Measurements from ENCODE around the gene ERICH6.

ERICH6 gene

GRCh38 chr3:150736903-150737832 is 33.4 kb upstream of the ERICH6 start:
- DNase-seq: no peak

DNA sequence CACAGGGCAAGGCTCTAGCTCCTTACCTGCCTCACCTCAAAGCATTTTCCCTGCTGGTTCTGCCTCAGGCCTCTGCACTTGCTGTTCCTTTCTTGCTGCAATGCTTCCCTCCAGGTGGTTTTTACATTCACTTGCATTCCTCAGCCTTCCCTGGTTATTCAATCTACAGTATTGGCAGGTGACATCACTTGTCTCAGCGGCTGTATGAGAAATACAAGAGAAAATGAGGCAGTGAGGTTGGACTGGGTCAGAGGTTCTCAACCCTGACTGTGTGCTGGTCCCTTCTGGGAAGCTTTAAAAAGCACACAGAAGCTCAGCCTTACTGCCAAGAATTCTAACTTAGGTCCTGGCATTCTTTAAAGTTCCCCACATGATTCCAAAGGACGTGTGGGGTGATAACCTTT is 32.6 kb upstream of the ERICH6 start:
- DNase-seq: no peak

GRCh38 chr3:150734795-150735119 is 31.0 kb upstream of the ERICH6 start:
- no peak for DNase-seq

DNA sequence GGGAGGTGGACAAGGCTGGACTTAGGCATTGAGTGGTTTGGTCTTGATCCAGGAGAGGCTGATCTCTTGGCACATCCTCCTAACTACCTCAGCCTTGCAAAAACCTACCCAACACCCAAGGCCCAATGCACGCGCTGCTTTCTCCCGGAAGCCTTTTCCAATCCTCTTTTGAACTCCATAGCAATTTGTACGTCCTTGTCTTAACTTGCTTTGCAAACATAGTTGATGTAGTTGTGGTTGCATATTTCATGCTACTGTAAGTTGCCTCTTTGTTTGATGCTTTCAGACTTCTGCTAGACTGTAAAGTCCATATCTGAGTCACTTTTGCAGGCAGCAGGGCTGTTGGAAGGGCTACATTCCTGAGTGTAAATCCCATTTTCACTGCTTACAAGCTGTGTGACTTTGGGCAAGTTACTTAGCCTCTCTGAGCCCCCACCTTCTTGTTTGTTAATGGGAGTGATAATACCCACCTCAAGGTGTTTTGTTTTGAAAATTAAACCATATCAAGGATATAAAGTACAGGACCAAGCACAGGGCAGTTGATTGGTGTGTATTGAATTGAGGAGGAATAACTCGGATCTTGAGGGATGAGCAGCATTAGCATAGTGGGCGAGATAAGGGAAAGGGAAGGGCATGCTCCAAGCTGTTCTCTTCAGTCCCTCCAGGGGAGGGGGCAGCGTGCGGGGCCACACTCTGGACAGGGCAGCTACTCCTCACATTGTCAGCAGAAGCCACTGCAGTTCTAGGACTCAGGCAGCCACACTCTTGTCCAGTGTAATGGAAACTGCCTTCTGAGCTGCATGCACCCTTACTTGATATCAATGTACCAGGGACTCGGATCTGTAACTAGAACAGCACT is 30.4 kb upstream of the ERICH6 start:
- no peak for DNase-seq

GRCh38 chr3:150733373-150733935 is 29.7 kb upstream of the ERICH6 start:
- no peak for DNase-seq

- DNase-seq: no peak
These were observed 26.1 kb upstream of the ERICH6 start for GRCh38 chr3:150729682-150730360.

GRCh38 chr3:150727653-150728502 is 24.2 kb upstream of the ERICH6 start:
- DNase-seq: no peak

DNA sequence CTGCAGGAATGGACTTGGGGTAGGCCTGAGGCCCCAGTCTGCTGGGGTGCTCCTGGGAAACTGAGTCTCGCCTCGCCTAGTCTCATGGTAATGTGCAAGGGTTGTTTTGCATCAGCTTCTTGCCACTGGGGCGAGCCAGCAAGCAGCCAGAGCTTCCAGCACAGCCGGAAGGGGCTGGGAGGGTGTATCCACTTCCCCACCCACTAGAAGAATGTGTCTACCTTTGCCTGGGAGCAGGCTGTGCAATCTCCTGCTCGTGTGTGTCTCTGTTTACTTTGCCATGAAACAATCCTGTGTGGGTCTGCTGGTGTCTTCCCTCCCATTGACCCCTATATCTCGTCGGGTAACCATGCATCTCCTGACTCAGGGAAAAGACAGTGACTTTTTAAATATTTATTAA is 21.8 kb upstream of the ERICH6 start:
- DNase-seq: no peak

DNA sequence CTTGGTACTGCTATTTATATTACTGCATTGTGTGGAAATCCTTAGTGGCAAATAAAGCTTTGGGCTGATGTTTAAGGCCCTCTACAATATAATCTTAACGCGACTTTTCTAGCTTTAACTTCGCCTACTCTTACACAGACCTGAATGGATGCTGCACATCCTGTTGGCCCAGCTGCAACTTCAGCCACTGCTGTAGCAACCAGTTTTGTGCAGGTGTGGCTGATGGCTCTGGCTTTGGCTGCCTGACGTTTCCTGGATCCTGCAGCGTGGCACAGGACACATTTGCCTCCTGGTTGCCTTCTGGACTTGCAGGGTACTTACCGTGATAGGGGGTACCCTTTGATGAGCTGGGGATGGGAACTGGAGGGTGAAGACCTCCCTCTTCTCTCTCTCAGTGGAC is 20.2 kb upstream of the ERICH6 start:
- no peak for DNase-seq

DNA sequence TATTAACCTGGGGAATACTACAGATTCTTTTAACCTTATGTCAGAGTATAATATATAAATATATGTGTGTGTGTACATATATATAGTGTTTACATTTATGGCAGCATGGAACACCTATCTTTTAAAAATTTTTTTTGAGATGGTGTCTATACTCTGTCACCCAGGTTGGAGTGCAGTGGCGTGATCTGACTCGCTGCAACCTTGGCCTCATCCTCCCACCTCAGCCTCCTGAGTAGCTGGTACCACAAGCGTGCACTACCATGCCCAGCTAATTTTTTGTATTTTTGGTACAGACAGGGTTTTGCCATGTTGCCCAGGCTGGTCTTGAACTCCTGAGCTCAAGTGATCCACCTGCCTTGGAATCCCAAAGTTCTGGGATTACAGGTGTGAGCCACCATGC is 18.5 kb upstream of the ERICH6 start:
- no peak for DNase-seq

DNA sequence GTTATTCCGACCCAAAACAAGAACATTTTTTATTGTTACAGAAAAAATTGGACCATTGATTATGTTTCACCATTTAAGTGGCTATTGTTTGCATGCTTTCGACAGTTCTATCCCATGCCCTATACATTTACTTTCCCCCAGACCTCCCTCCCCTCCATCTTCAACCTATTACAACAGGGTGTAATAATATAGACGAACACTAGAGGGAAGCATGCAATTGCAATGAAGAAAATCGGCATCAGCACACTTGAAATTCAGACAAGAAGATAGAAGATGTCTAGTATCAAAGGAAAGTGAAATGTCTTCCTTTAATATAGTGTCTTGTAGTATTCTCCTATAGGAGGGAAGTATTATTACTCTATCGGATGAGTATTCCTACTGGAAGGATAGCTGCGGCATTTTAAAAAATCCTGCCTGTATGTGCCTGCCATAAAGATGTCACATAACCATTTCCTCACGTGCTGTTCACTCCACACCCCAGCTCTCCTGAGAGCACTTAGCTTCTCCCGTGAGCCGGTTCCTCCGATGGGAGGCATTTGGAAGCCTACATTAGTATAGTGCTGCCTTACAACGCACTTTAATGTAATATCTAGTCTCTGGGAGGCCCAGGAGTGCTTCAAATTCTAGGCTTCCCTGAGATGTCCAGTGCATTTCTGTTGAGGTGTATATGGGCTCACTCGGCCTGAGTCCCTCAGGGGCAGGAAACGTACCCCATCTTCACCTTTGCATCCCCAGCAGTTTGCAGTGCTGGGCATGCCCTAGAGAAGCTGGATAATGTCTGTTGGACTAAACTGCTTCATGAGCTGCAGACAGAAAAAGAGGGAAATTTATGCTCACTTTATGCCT is 17.8 kb upstream of the ERICH6 start:
- DNase-seq: no peak

DNA sequence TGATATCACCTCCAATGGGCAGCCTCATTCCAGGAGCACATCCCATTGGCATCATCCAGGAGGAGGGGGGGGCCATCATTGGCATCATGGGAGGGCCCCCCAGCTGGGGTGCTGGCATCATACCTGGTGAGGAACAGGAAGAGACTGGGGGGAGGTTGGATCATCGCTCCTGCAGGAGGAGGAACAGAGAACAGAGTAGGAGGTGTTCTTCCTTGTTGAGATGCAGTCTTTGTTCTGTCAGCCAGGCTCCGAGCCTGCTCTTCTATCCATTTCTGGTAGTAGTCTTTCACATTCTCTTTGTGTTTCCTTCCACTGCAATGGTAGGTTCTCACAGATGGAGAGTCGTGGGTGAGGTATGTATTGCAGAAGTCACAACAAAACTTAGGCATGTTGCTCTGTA is 16.7 kb upstream of the ERICH6 start:
- DNase-seq: no peak

GRCh38 chr3:150710097-150710496 is 6.4 kb upstream of the ERICH6 start:
- no peak for DNase-seq

GRCh38 chr3:150703299-150703755 is 393 bp downstream of the ERICH6 start:
- peak in 1 of 2 donors; percentile 30 for DNase-seq

GRCh38 chr3:150699068-150699639 is 4.6 kb downstream of the ERICH6 start:
- DNase-seq: no peak

- no peak for DNase-seq
These were observed 6.1 kb downstream of the ERICH6 start for GRCh38 chr3:150697646-150698045.

DNA sequence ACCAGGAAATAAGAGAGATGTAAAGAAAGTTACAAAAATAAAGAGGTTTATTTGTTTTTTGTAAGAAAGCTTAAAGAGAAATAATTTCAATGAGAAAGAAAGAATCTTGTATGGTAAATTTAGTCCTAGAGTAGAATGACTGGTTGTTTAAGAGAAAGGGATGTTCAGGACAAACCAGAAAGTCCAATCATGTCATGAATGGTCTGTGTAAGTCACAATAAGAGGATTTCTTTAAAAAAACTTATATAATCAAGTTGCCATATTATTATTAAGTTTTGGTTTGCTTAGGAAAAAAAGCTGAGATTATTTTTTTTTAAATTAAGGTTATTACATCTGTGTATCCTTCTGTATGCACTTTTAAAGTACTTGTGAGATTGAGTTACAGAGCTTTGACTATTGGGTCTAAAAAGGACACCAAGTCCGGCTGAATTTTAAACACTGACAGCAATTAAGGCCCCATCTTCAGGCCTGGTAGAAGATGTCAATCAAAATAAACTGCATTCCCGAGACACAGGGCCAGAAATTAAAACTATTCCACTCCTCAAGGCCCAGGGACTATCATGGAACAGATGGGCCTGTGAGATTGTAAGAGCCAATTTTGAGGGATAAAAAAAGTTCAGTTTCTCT is 12.2 kb downstream of the ERICH6 start:
- DNase-seq: no peak

GRCh38 chr3:150687613-150688012 is 16.1 kb downstream of the ERICH6 start:
- no peak for DNase-seq

DNA sequence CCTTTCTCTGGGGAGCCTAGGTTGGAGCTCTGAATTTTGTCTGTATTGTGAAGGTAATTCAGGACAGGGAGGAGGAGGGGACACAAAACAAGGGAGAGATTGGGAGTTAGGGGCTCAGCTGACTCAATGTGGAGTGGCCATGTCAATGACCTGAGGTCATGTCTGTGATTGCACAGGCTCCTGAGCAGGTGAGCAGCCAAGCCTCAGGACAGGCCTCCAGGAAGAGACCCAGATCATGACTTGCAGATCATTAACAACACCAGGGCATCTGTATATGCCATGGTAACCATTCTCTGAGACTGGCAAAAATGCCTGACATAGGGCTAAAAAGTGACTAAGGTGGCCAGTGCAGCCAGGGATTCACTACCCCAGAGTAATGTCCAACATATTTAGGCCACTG is 20.9 kb downstream of the ERICH6 start:
- no peak for DNase-seq

- DNase-seq: no peak
These were observed 21.4 kb downstream of the ERICH6 start for GRCh38 chr3:150682279-150682678.

All from stimulated activated CD4-positive, alpha-beta T cell treated with anti-CD3 and anti-CD28 coated beads, Interleukin-2, amount 100 ng/mL, for 24 hours (primary cell).